NCI-H2227 treated with DMSO at 0.1 percent for 48 hours (cell line): ENCODE results near the gene EPC2.

Source experiments
- DNase-seq: peaks from one replicate; lab custom pipeline; 2025; lab: John Stamatoyannopoulos, UW

The EPC2 gene, protein sequence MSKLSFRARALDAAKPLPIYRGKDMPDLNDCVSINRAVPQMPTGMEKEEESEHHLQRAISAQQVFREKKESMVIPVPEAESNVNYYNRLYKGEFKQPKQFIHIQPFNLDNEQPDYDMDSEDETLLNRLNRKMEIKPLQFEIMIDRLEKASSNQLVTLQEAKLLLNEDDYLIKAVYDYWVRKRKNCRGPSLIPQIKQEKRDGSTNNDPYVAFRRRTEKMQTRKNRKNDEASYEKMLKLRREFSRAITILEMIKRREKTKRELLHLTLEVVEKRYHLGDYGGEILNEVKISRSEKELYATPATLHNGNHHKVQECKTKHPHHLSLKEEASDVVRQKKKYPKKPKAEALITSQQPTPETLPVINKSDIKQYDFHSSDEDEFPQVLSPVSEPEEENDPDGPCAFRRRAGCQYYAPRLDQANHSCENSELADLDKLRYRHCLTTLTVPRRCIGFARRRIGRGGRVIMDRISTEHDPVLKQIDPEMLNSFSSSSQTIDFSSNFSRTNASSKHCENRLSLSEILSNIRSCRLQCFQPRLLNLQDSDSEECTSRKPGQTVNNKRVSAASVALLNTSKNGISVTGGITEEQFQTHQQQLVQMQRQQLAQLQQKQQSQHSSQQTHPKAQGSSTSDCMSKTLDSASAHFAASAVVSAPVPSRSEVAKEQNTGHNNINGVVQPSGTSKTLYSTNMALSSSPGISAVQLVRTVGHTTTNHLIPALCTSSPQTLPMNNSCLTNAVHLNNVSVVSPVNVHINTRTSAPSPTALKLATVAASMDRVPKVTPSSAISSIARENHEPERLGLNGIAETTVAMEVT

DNA sequence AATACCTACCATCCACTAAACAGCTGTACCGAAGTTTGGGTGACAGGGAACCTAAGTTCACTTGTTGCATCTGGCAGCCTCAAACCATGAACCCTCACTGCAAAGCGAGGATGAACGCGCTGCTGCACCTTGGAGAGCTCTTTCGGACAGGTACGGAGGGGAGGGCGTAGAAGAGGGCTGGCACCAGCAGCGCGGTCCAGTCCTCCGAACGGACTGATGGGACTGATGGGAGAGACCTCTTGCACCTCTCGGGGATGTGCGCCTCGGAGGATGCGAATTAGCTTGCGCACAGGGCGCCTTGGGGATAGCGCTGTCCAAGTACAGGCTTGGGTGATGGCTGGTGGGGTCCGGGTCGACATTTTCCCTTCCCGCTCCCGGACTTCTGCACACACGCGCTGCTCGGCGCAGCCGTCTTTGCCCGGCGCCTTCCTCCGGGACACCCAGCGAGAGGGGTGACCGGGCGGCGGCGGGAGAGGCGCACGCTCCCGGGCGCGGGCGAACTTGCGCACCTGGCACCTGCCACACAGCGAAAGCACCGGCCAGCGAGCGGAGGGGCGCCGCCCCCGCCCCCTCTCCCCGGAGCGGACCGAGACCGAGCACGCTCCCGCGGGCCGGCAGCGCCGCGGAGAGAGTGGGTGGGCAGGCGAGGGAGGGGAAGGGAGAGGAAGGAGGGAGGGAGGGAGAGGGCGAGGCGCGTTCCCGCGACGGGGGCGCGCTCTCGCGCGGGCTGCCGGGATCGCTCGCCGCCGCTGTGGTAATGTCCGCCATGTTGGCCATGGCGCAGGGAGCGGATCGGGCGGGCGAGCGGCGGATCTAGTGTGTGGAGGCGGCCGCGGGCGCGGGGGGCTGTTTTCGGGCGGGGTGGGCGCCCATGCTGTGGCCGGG is at the start of gene EPC2:
TSS of gene EPC2 (plus strand) at position 754 of the 885 bp plus-strand sequence. CDS start 267 bp downstream, outside the sequence.
- DNase-seq: peak; percentile 86

DNA sequence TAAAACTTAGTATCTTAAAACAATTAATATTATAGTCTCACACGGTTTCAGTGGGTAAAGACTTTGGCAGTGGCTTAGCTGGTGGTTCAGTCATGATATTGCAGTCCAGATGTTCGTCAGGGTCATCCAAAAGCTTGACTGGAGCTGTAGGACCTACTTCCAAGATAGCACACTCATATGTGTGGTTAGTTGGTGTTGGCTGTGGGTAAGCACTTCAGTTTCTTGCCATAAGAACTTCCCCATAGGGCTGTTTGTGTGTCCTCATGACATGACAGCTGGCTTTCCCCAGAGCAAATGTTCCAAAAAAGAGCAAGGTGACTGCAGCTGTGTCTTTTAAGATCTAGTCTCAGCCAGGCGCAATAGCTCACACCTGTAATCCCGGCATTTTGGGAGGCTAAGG is 48.5 kb upstream of the EPC2 start:
- no peak for DNase-seq

DNA sequence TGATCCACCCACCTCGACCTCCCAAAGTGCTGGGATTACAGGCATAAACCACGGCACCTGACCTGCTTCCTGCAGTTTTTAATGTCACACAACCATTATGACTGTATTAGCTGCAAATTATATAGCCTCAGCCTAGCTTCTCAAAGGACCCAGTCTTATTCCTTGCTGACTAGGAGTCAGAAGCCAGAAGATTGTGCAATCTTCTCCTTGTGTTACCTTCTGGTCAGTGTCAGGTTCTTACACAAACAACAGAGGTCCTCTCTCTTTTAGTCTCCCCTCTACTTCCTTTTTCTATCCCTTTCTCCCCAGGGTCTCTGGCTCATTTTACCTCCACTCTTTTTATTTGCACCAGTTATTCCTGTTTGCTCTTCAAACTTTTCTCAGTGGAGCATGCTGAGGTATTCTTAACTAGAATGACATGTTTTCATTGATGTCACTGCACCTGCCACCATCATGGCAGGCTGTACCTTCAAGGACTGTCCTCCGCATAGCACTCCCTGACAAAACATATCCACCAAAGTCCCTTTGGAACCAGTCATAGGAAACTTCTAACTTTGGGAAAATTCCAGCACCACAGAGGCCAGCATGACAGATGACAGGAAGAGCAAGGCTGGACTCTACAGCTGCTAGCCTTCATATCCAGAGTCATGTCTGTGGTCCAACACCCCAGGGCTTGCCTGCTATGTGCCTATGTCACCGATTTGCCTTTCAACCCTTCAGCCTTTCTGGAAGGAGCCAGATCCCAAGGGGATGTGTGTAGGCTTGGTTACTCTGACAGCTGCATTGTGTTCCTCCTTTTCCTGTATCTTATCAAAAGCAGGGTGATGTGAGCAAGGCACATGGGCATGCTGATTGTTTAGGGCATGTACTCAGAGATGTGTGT is 45.2 kb upstream of the EPC2 start:
- no peak for DNase-seq

DNA sequence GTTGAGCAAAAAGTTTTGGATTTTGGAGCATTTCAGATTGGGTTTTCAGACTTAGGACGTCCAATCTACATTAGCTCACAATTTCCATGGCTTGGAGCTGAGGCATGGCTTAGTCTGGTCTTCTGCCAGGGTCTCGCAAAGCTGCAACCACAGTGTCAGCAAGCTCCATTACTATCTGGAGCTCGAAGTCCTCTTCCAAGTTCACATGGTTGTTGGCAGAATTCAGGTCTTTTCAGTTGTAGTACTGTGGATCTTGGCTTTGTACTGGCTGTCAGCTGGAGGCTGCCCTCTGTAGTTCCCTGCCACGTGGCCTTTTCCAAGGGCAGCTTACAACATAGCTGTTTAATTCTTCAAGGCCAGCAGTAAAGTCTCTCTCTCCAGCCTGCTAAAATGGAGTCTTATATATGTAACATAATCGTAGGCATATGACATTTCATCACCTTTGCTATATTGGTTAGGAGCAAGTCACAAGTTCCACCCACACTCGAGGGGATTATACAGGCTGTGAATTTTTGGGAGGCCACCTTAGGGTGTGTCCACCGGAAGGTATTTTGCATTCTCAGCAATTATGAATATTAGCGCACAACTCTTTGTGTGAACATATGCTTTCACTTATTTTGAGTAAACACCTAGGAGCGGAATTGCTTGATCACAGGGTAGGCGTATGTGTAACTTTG is 41.5 kb upstream of the EPC2 start:
- no peak for DNase-seq

DNA sequence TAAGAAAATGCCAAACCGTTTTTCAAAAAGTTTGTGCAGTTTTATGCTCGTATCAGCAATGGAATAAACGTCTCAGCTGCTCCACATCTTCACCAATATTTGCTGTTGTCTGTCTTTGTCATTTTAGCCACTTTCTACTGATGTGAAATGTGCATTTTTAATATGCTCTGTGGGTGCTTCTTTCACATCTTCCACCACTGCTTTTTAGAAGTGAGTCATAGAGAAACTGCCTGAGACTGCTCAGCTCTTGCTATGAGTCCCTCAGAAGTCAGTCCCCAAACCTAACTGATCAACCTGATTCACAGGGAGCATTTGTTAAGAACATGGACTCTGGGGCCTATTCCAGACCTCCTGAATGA is 41.0 kb upstream of the EPC2 start:
- DNase-seq: no peak

DNA sequence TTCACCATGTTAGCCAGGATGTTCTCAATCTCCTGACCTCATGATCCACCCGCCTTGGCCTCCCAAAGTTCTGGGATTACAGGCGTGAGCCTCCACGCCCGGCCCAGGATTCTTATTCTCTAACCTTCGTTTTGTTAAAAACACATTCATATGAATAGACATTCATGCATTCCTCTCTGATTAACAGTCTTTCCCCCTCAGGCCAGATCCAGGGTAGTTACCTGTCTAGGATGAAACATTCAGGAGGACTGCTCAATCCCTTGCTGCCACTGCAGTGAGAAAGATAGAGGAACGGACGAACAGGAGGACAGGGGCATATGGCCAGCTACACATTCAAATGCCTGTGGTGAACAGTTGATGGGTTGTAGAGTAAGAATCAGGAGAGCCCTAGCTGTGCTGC is 39.6 kb upstream of the EPC2 start:
- DNase-seq: no peak

DNA sequence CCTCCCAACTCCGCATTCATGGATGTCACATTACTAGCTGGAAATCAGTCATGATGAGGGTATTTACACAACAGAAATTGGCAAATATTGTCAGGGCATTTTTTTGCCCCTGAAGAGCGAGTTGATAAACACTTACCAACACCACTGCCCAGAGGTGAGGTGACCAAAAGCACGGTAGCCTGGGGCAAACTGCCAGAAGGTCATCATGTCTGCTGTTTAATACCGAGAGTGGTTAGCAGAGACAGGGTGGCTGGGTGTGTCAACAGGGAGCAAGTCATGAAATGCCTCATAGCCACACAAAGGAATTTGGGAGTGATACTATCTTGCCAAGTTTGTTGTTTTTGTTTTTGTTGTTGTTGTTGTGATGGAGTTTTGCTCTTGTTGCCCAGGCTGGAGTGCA is 37.0 kb upstream of the EPC2 start:
- no peak for DNase-seq

DNA sequence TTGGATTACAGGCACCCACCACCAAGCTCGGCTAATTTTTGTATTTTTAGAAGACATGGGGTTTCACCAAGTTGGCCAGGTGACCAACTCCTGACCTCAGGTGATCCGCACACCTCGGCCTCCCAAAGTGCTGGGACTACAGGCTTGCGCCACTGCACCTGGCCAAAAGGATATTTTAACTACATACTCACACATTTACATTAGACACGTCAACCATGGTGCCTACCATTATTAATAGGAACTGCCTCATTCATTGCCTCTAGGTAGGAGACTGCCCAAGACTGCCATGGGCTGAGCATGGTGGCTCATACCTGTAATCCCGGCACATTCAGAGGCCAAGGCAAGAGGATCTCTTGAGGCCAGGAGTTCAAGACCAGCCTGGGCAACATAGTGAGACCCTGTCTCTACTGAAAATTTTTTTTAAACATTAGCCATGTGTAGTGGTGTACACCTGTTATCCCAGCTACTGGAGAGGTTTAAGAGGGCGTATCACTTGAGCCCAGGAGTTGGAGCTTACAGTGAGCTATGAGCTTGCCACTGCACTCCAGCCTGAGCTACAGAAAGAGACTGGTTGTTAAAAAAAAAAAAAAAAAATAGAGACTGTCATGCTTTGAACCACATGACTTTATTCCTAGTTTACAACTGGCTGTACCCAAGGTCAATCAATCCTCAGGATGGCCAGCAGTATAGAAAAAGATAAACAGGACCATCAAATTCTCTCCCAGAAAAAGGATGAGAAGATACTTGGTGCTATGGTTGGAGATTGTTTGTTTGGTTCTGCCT is 31.1 kb upstream of the EPC2 start:
- DNase-seq: no peak

DNA sequence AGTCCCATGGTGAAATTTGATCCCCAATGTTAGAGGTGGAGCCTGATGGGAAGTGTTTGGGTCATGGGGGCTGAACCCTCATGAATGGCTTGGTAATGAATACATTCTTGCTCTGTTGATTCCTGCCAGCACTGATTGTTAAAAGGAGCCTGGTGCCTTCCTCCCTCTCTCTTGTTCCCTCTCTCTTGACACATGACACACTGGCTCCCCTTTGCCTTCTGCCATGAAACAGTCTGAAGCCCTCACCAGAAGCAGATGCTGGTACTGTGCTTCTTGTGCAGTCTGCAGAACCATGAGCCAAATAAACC is 30.6 kb upstream of the EPC2 start:
- no peak for DNase-seq

DNA sequence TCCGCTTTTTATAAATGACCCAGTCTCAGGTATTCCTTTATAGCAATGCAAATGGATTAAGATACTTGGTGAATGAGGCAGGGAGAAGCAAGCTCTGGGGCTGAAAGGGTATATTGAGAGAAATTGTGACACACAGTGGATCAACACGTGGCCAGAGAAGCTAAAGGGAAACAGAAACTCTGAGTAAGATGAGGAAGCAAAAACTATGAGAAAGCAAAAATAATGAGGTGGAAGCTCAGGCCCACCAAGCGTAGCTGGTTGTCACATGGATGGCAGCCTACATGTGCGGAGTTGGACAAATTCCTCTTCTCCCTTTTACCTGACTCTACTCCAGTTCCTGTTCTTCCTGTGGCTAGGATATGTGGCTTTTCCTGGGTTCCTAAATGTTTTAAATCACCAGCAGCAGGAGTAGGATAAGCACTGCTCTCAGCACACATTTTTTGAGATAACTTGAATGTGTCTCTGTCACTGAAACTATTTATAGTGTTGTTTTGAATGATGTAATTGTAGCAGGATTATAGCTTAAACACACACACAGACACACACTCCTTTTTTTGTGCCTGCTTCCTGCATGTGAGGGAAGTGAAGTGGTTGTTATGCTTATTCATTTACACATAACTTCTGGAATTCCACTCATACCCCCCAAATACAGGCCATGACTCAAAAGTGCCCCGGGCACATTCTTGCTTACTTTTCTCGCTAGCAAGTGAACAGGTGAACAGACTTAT is 30.1 kb upstream of the EPC2 start:
- DNase-seq: no peak

DNA sequence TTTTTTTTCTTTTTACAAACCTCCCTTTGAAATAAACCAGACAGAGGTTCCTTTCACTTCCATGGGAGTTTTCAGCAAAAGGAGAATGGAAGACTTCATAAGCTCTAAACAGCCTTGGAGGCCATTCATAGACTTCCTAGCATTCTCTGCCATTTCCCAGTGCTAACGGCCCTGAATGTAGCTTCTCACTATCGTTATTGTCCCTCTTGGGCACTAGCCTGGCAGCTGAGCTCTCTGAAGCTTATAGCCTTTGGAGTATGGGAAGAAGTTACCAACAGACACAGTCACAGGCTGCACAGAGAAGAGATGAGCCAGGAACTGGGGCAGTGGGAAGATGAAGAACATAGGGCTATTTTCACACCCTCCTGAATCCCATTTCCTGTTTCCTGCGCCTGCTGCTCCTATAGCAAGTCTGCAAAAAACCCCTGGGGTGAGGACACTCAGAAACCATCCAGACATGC is 29.1 kb upstream of the EPC2 start:
- no peak for DNase-seq

DNA sequence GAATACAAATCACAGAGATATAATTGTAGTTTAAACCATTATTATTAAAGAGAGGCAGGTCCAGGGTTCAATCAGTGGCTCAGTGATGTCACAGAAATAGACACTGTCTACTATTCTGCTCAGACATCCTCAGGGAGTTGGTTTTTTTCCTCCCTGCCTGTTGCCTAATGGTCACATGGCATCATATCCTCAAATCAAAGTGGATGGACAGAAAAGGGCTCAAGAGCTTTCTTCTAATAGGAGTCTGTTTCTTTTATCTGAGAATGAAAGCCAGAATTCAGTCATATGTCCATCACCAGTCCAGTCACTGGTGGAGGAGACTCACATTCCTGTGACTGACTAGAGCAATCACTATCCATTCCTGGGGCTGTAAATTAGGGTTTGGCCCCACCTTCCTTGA is 27.9 kb upstream of the EPC2 start:
- no peak for DNase-seq

DNA sequence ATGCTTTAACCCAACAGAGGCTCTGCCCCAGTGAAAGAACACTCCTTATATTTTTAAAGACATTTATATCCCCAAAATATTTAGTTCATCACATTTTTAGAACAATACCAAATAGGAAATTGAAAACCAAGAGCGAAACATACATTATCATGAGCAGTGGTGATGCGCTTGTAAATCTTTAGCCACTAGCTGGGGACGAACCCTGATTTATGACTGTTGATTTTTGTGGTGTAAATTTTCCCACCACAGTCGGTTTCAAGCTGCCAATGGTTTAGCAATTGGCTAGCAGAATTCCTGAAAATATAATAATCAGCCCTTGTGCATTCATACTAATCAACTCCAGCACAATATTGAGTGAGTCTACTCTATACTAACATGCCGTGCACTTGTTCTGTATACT is 27.3 kb upstream of the EPC2 start:
- no peak for DNase-seq

DNA sequence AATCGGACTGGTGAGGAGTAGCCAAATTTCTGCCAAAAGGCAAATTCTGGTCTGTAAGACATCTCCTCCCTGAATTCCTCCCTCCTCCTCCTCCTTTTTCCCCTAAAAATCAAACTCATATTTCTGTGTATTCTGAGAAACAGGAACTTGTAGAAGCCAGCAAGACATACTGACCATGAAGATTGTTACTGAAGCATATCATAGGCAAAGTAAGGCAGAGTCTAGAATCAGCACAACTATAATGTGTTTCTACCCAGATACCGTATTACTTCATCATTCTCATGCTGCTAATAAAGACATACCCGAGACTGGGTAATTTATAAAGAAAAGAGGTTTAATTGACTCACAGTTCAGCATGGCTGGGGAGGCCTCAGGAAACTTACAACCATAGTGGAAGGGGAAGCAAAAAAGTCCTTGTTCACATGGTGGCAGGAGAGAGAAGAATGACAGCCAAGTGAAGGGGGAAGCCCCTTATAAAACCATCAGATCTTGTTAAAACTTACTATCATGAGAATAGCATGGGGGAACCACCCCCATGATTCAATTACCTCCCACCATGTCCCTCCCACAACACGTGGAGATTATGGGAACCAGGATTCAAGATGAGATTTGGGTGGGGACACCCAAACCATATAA is 24.9 kb upstream of the EPC2 start:
- DNase-seq: no peak

DNA sequence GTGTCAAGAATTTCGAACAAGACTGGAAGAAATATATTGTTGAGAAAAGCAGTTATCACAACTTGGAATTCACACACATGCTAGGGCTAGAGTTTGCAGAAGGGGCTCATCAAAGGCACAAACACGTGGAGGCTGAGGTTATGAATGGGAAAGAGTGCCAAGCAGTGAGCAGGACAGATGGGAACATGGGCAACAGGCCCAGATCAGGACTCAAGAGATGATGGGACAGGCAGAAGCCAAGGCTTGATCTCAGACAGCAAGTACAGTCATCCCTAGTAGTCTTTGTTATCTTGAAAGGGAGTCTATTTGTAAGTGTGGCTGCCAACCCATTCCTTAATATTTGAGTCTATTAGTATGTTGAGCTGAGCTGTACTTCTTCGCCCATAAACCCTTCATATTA is 22.2 kb upstream of the EPC2 start:
- no peak for DNase-seq

DNA sequence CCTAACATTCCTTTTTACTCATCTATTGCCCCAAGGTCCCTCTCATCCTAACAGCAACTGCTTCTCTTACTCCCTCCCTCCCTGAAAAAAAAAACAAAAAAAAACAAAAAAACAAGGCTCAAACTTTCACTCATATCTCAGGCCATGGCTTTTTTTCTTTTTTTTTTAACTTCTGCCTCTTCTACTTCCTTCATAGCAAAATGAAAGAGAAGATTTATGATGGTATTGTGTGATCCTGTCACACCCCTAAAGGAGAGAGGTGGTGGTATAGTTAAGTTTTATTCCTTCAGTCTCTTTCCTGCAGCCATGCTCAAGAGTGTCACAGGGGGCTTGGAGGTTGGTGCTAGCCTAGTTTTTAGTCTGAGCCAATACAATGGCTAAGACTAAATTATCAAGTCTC is 21.5 kb upstream of the EPC2 start:
- no peak for DNase-seq

DNA sequence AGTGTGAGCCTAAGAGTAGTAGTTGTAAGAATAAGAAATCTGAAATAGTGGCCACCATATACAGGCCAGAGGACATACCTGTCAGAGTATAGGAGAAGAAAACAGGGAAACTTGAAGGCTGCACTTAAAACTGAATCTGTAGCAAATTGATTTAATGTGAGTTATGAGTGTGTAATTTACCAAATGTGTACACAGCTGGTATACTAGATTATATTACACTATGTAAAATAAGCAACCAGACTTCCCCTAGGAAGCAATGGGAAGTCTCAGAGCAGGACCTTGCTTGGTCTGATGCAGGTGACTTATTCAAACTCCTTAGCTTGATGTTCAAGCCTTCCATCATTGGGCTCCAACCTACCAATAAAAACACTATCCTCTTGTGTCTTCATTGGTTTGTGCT is 17.3 kb upstream of the EPC2 start:
- DNase-seq: no peak

DNA sequence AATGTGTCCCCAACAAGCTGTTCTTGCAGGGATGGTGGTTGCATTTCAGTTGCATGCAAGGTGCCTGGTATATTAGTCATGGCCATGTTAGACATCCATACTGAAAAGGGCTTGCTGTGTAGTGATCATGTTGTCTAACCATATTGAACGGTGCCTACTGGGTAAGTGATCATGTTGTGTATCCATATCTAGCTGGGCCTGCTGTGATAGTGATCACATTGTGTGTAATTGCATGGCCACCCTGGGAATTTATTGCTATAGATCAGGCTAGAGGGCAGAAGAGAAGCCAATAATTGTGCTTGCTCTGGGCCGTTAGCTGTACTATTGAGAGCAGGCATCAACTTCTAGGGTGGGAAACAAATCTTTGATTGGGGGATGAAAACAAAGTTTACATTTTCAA is 9.8 kb upstream of the EPC2 start:
- no peak for DNase-seq

DNA sequence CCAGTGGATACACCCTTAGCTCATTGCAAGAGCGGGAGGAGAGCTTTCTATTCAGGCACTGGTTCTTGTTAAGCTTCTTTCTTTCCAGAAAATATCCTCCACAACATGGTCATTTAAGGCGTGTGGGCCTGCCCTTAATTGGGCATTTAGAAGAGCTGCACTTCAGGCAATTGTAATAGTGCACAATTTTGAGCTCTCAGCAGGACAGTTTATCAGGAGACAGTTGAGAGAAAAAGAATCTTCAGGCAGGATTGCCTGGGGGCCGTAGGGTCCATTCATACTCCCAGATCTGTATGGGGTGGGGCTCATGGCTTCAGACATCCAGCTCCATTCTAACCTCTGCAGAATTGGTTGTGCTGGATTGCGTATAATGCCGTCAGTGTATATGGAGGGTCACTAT is 6.0 kb upstream of the EPC2 start:
- peak; percentile 92 for DNase-seq
